Spleen (tissue), 7 donors: ENCODE measurements around the gene PPP1R17.

ENCODE experiments used
- CTCF ChIP-seq, 11 experiments: fragments of 200-600 bp in 7 of 11; fragments of 450-650 bp in 4 of 11; sonication (generic) in 4 of 11; IDR thresholded peaks in 8 of 11; conservative IDR thresholded peaks in 3 of 11; 1 replicate in 7 of 11; 2 replicates in 4 of 11; pipeline versions ENCODE4 v1.4.0 to v1.8.0; 2016 to 2021; ENCODE audit warnings: antibody characterized with exemption in 11 of 11, inconsistent platforms in 4 of 11, mild to moderate bottlenecking in 1 of 11
- POLR2A ChIP-seq, 3 donors: fragments of 450-650 bp; IDR thresholded peaks; one replicate each; pipeline ENCODE4 v1.5.1; 2017; ENCODE audit warnings: antibody characterized with exemption in 3 of 3, mild to moderate bottlenecking in 1 of 3
- POLR2AphosphoS5 ChIP-seq, 3 donors: sonication (generic); formaldehyde crosslinking; IDR thresholded peaks; one replicate each; pipeline ENCODE4 v1.5.1; 2017; ENCODE audit warnings: antibody characterized with exemption in 3 of 3
- donor health status: DM: no; HTN: no; CAD: no; lungs with moderate emphysema.
- donor health status: DM: no; HTN: no; CAD: no.
- donor health status: DM: no; HTN: no; CAD: no.

DNA sequence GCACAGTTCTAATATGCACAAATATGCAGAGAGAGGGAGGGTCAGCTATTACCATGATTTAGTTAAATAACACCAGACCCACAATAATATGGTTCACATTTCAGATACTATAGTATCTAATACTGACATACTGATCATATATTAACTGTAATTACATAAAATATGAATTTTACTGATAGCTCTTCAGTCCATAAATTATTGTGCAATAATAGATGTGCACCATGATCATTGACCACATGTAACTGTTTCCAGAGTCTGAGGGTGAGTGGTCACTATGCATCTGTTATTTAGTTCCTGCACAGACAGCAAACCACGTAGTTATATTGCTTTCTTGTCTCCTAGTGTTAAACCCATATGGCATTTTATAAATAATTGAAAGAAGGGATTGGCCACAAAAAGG, 29.3 kb downstream of the PPP1R17 start:
- TF ChIP-seq POLR2AphosphoS5 (IDR thresholded peaks at IDR 0.05): no peak
- no peak for TF ChIP-seq CTCF (IDR thresholded peaks at IDR 0.05 in 8 of 11, conservative IDR thresholded peaks at IDR 0.05 in 3 of 11)
- no peak for TF ChIP-seq POLR2A (IDR thresholded peaks at IDR 0.05)
